Omental fat pad (tissue), 4 donors: ENCODE measurements around the gene LPP. TPM values are rescaled to one million over a fixed set of nuclear protein-coding genes. Genes with fewer than 3 reads are reported as not detected.

Experiments used
- ATAC-seq: fragments of 150-250 bp; one replicate; pipeline ENCODE4 v1.9.1; 2016; ENCODE audit warnings: mild to moderate bottlenecking, moderate library complexity; ENCODE audit not compliant: low FRiP score
- DNase-seq: peaks from one replicate; pipeline ENCODE4 v3.0.0-alpha.2; 2019; ENCODE audit warnings: low spot score
- total RNA-seq, 4 donors: library from RNA; depleted of rRNA; stranded (reverse); fragments of >200 nt; gene quantifications; one replicate each; pipeline ENCODE4 v1.1.0, GENCODE V29; 2016
- TF ChIP-seq, protein P1 (sequence below), 3 donors: fragments of 450-650 bp; IDR thresholded peaks; one replicate each; pipeline ENCODE4 v1.5.1; 2016 to 2017; ENCODE audit warnings: antibody characterized with exemption in 3 of 3, mild to moderate bottlenecking in 3 of 3, moderate library complexity in 2 of 3

LPP gene
- total RNA-seq, 4 donors from 2014 or later: 113 to 302 (median 126) TPM

DNA sequence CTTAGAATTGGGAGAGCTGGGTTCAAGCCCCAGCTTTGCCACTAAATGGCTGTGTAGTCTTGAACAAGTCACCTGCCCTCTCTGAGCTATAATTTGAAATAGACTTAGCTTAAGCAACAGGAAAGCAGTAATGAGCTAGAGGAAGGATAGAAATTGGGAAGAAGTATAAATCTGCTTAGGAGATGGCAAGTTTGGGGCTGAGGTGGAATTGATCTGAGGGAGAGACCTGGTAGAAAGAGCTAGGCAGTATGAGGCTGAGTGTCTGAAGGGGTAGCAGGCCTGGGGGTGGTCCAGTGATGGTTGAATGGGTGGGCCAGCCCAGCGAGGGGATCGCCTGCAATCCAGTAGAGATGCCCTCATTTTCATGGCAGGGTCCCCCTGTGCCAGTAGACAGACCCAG lies 22.9 kb downstream of the LPP start:
- ATAC-seq: no peak
- TF ChIP-seq, protein P1, sequence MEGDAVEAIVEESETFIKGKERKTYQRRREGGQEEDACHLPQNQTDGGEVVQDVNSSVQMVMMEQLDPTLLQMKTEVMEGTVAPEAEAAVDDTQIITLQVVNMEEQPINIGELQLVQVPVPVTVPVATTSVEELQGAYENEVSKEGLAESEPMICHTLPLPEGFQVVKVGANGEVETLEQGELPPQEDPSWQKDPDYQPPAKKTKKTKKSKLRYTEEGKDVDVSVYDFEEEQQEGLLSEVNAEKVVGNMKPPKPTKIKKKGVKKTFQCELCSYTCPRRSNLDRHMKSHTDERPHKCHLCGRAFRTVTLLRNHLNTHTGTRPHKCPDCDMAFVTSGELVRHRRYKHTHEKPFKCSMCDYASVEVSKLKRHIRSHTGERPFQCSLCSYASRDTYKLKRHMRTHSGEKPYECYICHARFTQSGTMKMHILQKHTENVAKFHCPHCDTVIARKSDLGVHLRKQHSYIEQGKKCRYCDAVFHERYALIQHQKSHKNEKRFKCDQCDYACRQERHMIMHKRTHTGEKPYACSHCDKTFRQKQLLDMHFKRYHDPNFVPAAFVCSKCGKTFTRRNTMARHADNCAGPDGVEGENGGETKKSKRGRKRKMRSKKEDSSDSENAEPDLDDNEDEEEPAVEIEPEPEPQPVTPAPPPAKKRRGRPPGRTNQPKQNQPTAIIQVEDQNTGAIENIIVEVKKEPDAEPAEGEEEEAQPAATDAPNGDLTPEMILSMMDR (IDR thresholded peaks at IDR 0.05): no peak
- no peak for DNase-seq

DNA sequence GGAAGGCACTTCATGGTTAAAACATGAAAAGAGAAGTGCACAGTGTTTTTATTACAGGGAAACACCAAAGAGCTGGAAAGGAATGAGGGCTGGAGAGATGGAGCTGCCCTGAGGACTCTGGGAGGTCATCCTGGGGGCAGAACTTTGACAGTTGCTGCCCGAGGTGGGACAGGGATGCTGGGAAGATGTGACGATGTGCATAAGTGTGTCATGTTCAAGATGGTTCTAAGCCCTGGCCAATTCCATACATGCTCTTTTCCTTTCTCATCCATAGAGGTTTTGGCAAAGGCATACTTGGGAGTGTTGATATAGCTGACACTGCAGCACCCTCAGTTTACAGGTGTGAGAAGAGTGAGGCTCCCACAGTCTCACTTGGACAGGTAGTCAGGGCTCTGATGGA lies 23.8 kb downstream of the LPP start:
- TF ChIP-seq, protein P1 (IDR thresholded peaks at IDR 0.05): no peak
- DNase-seq: no peak
- ATAC-seq: no peak

DNA sequence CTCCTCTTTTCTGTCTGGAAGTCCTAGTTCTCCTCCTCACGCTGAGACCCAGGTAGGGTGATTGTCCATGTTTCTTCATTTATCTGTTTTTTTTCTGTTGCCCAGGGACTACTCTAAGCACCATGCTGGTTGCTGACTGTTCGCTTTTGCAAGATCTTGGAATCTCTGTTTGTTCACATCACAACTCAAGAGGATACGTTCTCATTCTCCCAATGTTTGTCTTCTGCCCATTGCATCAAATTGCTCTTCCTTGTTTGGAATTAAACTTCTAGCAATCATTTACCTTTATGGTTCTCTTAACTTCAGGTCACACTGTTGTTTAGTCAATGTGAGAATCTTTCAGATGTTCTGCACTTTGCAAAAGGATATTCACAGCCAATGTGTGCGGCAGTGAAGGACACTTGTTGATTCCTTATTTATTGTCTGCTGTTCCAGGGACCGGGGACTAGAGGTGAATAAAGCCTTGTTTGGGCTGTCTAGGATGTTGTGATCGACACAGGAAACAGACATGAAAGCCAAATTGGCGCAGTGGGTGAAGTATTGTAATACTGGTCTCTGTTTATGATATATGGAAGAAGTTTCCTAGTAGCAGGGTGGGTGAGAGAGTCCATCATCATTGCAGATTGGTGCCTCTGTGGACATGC lies 24.5 kb downstream of the LPP start:
- no peak for DNase-seq

DNA sequence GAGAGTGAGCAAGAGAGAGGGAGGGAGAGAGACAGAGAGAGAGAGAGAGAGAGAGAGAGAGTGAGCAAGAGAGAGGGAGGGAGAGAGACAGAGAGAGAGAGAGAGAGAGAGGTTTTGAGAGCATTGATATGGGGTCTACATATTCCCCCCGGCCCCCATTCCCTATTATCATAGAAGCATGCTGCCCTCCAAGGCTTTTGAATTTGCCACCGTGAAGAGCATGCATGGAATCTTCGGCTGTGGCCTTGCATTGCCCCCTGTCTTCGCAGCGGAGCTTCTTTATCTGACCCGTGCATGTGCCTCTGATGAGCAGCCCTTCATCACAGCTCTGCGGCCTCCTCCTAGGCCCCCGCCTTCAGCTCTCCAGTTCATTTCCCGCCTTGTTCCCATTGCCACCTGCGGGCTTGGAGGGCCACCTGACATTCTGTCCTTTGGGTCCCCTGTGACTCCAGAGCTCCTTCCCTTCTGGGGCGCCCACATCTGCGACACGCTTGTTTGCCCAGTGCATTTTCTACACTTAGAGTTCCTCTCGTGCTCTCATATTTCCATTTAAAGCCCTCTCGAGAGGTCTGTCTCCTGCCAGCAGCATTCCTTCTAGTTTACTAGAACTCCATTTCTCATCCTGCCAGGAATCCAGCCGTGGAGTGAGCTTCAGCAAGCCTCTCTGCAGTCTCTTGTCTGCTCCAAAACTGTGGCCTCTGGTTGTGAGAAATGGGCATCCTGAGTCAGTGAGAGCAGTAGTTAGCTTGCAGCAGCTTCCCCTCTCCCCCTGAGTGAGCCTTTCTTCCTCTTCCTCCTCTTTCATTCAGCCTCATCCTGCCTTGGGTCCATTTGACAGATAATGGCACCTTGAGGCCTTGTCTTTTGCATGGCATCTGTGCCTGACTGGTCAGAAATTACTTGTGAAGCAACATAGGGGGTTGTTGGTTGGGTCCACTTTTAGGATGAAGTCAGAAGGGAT lies 25.3 kb downstream of the LPP start:
- peak; percentile 35 for ATAC-seq
- TF ChIP-seq, protein P1 (IDR thresholded peaks at IDR 0.05): no peak
- no peak for DNase-seq

More for the DNA sequence above, 24.5 kb downstream of the LPP start:
- TF ChIP-seq, protein P1 (IDR thresholded peaks at IDR 0.05): no peak
- no peak for ATAC-seq

DNA sequence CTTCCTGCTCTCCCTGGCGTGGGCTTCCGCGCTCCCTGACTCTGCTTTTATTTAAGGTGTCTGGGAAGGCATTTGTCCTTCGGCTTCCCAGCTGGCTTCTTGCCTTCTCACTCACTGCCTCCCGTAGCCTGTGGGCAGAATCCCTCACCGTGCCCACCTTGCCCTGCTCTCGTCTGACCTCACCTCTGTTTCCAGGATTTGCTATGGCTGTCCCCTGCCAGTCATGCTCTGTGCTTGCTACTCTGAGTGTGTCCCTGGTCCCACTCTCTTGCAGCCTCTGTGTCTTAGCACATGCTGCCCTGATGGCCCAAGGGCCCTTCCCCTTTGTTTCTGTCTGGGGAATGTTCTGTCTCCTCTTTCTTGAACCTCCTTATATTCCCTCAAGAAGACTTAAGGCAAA lies 26.2 kb downstream of the LPP start:
- no peak for ATAC-seq
- no peak for DNase-seq

DNA sequence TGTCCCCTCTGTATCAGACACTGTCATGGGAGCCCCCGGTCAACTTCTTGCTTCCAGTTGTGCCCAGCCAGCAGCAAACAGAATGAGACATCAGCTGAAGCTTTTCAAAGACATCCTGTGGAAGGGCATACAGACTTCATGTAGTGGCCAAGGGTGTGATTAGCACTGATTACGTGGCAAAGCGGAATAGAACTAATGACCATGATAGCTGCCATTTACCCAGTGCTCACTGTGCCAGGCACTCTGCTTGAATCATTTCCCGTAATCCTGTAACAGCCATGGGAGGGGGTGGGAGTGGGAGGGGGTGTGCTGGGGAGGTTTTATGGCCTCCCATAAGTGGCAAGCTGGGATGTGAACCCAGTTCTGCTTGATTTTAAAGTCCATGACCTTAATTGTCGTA lies 29.5 kb downstream of the LPP start:
- DNase-seq: no peak
- ATAC-seq: no peak
- TF ChIP-seq, protein P1 (IDR thresholded peaks at IDR 0.05): no peak

More for the DNA sequence above, 26.2 kb downstream of the LPP start:
- TF ChIP-seq, protein P1 (IDR thresholded peaks at IDR 0.05): no peak
